ENCODE measurements around the gene TMUB1. TPM values are rescaled to one million over a fixed set of nuclear protein-coding genes. Genes with fewer than 3 reads are reported as not detected.

Gene TMUB1
- total and polyA plus RNA-seq, 9 of the 15 experiments (the other 6 are each of a cell fraction or from before 2014, with no cell fraction given), result 0.14 to 241 (median 74.1) TPM

DNA sequence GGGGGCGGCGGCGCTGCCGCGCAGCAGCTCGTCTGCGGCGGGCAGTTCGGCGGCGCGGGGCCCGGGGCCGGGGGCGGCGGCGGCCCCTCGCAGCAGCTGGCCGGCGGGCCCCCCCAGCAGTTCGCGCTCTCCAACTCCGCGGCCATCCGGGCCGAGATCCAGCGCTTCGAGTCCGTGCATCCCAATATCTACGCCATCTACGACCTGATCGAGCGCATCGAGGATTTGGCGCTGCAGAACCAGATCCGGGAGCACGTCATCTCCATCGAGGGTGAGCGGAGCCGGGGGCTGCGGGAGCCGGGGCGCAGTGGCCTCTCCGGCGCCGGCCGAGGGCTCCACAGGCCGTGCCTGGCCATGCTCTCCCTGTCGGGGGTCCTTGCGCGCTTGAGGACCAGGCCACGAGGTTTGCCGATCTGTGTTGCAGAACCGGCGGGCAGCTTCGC, 3.5 kb upstream of the TMUB1 start (continued):
- TF ChIP-seq, protein P1, sequence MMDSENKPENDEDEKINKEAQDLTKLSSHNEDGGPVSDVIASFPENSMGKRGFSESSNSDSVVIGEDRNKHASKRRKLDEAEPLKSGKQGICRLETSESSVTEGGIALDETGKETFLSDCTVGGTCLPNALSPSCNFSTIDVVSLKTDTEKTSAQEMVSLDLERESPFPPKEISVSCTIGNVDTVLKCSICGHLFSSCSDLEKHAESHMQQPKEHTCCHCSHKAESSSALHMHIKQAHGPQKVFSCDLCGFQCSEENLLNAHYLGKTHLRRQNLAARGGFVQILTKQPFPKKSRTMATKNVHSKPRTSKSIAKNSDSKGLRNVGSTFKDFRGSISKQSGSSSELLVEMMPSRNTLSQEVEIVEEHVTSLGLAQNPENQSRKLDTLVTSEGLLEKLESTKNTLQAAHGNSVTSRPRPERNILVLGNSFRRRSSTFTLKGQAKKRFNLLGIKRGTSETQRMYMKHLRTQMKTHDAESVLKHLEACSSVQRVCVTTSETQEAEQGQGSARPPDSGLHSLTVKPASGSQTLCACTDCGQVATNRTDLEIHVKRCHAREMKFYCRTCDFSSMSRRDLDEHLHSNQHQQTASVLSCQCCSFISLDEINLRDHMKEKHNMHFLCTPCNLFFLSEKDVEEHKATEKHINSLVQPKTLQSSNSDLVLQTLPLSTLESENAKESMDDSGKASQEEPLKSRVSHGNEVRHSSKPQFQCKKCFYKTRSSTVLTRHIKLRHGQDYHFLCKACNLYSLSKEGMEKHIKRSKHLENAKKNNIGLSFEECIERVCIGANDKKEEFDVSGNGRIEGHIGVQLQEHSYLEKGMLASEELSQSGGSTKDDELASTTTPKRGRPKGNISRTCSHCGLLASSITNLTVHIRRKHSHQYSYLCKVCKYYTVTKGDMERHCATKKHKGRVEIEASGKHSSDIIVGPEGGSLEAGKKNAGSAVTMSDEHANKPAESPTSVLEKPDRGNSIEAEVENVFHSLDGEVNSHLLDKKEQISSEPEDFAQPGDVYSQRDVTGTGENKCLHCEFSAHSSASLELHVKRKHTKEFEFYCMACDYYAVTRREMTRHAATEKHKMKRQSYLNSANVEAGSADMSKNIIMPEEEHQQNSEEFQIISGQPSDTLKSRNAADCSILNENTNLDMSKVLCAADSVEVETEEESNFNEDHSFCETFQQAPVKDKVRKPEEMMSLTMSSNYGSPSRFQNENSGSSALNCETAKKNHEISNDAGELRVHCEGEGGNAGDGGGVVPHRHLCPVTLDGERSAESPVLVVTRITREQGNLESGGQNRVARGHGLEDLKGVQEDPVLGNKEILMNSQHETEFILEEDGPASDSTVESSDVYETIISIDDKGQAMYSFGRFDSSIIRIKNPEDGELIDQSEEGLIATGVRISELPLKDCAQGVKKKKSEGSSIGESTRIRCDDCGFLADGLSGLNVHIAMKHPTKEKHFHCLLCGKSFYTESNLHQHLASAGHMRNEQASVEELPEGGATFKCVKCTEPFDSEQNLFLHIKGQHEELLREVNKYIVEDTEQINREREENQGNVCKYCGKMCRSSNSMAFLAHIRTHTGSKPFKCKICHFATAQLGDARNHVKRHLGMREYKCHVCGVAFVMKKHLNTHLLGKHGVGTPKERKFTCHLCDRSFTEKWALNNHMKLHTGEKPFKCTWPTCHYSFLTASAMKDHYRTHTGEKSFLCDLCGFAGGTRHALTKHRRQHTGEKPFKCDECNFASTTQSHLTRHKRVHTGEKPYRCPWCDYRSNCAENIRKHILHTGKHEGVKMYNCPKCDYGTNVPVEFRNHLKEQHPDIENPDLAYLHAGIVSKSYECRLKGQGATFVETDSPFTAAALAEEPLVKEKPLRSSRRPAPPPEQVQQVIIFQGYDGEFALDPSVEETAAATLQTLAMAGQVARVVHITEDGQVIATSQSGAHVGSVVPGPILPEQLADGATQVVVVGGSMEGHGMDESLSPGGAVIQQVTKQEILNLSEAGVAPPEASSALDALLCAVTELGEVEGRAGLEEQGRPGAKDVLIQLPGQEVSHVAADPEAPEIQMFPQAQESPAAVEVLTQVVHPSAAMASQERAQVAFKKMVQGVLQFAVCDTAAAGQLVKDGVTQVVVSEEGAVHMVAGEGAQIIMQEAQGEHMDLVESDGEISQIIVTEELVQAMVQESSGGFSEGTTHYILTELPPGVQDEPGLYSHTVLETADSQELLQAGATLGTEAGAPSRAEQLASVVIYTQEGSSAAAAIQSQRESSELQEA (IDR thresholded peaks at IDR 0.05; ENCODE audit: low read depth), result no peak
- TF ChIP-seq TRIM25 (IDR thresholded peaks at IDR 0.05; ENCODE audit: borderline replicate concordance) (0 out of 2 replicates have a peak, but pooled peaks have one; percentile 75), PTBP1 (IDR thresholded peaks at IDR 0.05; ENCODE audit: low read depth, low read length) (0 out of 2 replicates have a peak, but pooled peaks have one; percentile 11), IRF2 (CRISPR knock-in tag; IDR thresholded peaks at IDR 0.05) (no peak), ID3 (CRISPR knock-in tag; IDR thresholded peaks at IDR 0.05) (no peak), ID3 (tag; IDR thresholded peaks at IDR 0.05) (no peak), SAFB (IDR thresholded peaks at IDR 0.05; ENCODE audit: borderline replicate concordance, low read depth, low read length) (peak; percentile 20; the same call in 1 of the 2 replicates), RBBP5 (IDR thresholded peaks at IDR 0.05; ENCODE audit: borderline replicate concordance, insufficient read depth, low read length, poor library complexity, severe bottlenecking) (peak; percentile 82), CHD1 (IDR thresholded peaks at IDR 0.05; ENCODE audit: low read length) (peak; percentile 92)

All from K562 (cell line).